ENCODE results near the gene DCLK1.

DCLK1 gene

DNA sequence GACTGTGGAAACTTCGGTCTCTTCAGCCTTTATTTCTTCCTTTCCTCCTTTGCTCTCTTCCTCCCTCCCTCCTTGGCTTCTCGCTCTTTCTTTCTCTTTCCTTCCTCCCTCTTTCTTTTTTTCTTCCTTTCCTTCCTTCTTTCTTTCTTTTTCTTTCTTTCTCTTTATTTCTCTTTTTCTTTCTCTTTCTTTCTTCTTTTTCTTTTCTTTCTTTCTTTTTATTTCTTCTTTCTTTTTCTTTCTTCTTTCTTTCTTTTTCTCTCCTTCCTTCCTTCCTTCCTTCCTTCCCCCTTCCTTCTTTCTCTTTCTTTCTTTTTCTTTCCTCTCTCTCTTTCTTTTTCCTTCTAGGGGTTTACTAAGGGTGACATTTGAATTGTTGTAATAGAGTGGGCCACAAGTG is 364.5 kb downstream of the DCLK1 start:
- H3K36me3 ChIP-seq (ENCODE audit: insufficient read depth, low read length), result no peaks in the 10 kb centered on the region
- no peak overlapping the region for H2AFZ ChIP-seq (ENCODE audit: low read depth, low read length)
- no peak overlapping the region for H3K4me3 ChIP-seq (ENCODE audit: low read length)
- peaks cover 2% of the 10 kb centered on the region for H3K4me1 ChIP-seq (ENCODE audit: insufficient read depth, low read length)
- no peaks in the 10 kb centered on the region for H3K9me3 ChIP-seq (ENCODE audit: low read length)
- no peaks in the 10 kb centered on the region for H3K27me3 ChIP-seq (ENCODE audit: insufficient read depth, low read length)

DNA sequence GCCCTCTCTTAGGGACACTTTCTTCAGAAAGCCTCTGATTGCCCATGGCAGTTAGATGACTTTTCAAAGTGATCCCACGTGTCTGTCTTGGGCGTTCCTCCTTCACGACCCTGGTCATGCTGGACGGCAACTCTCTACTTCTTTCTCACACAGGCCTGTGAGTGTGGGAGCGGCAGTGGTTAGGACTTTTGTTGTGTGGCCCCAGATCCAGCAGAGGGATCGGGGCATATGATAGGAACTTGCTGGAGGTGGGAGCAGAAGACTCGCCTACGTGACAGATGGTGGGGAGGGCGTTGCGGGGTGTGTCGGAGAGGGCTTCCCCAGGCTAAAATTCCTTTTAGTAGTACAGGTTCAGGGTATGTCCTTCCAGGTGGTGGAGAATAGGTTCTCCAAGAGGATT is 365.2 kb downstream of the DCLK1 start:
- no peak overlapping the region for H3K4me3 ChIP-seq (ENCODE audit: low read length)
- H3K36me3 ChIP-seq (ENCODE audit: insufficient read depth, low read length), result no peaks in the 10 kb centered on the region
- no peaks in the 10 kb centered on the region for H3K27me3 ChIP-seq (ENCODE audit: insufficient read depth, low read length)
- no peak overlapping the region for H2AFZ ChIP-seq (ENCODE audit: low read depth, low read length)
- no peaks in the 10 kb centered on the region for H3K4me1 ChIP-seq (ENCODE audit: insufficient read depth, low read length)
- H3K9me3 ChIP-seq (ENCODE audit: low read length), result no peaks in the 10 kb centered on the region

- no peaks in the 10 kb centered on the region for H3K9me3 ChIP-seq (ENCODE audit: low read length)
- no peak overlapping the region for H2AFZ ChIP-seq (ENCODE audit: low read depth, low read length)
- H3K36me3 ChIP-seq (ENCODE audit: insufficient read depth, low read length), result no peaks in the 10 kb centered on the region
- H3K4me3 ChIP-seq (ENCODE audit: low read length), result no peak overlapping the region
- H3K4me1 ChIP-seq (ENCODE audit: insufficient read depth, low read length), result no peaks in the 10 kb centered on the region
- H3K27me3 ChIP-seq (ENCODE audit: insufficient read depth, low read length), result no peaks in the 10 kb centered on the region
Observed at GRCh38 chr13:35765366-35765765, 365.8 kb downstream of the DCLK1 start.

- Histone ChIP-seq H2AFZ (ENCODE audit: low read depth, low read length) (no peak overlapping the region), H3K4me1 (ENCODE audit: insufficient read depth, low read length) (no peaks in the 10 kb centered on the region), H3K36me3 (ENCODE audit: insufficient read depth, low read length) (no peaks in the 10 kb centered on the region), H3K4me3 (ENCODE audit: low read length) (no peak overlapping the region), H3K27me3 (ENCODE audit: insufficient read depth, low read length) (no peaks in the 10 kb centered on the region), H3K9me3 (ENCODE audit: low read length) (no peaks in the 10 kb centered on the region)
Observed at GRCh38 chr13:35764326-35765015, 366.7 kb downstream of the DCLK1 start.

DNA sequence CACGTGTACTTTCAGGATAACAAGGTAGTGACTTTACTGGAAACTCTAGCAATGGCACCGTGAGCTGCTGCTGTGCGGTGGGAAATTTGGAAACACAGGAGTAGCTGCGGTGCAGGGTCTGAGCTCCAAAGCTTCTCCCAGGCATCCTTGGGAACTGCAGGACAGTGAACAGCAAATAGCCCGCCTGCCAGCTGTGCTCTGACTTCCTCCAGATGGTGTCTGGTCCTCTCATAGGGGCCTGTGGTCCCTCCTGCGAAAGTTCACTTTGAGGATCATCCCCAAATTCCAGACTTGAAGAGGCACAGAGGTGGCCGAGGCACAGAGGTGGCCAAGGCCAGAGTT is 367.4 kb downstream of the DCLK1 start:
- no peaks in the 10 kb centered on the region for H3K36me3 ChIP-seq (ENCODE audit: insufficient read depth, low read length)
- H3K27me3 ChIP-seq (ENCODE audit: insufficient read depth, low read length), result no peaks in the 10 kb centered on the region
- no peak overlapping the region for H2AFZ ChIP-seq (ENCODE audit: low read depth, low read length)
- no peak overlapping the region for H3K4me3 ChIP-seq (ENCODE audit: low read length)
- H3K9me3 ChIP-seq (ENCODE audit: low read length), result no peaks in the 10 kb centered on the region
- no peaks in the 10 kb centered on the region for H3K4me1 ChIP-seq (ENCODE audit: insufficient read depth, low read length)

DNA sequence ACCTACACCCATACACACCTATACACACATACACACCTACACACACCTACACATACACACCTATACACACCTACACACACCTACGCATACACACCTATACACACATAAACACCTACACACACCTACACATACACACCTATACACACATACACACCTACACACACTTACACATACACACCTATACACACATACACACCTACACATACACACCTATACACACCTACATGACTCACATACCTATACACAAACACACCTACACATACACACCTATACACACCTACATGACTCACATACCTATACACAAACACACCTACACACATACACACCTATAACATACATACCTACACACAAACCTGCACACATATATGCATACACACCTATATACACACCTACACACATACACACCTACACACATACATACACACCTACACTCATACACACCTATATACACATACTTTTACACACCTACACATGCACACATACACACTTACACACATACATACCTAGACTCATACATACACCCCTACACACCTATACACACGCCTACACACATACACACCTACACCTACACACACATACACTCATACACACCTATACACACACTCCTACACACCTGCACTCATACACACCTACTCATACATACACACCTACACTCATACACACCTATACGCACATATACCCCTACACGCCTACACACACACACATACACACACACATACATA is 368.0 kb downstream of the DCLK1 start:
- Histone ChIP-seq H3K9me3 (ENCODE audit: low read length) (no peaks in the 10 kb centered on the region), H3K4me1 (ENCODE audit: insufficient read depth, low read length) (no peaks in the 10 kb centered on the region), H2AFZ (ENCODE audit: low read depth, low read length) (no peak overlapping the region), H3K36me3 (ENCODE audit: insufficient read depth, low read length) (no peaks in the 10 kb centered on the region), H3K27me3 (ENCODE audit: insufficient read depth, low read length) (no peaks in the 10 kb centered on the region), H3K4me3 (ENCODE audit: low read length) (no peak overlapping the region)

GRCh38 chr13:35761440-35762252 is 369.5 kb downstream of the DCLK1 start:
- H3K9me3 ChIP-seq (ENCODE audit: low read length), result no peaks in the 10 kb centered on the region
- H3K27me3 ChIP-seq (ENCODE audit: insufficient read depth, low read length), result no peaks in the 10 kb centered on the region
- H3K4me1 ChIP-seq (ENCODE audit: insufficient read depth, low read length), result no peaks in the 10 kb centered on the region
- no peaks in the 10 kb centered on the region for H3K36me3 ChIP-seq (ENCODE audit: insufficient read depth, low read length)
- H3K4me3 ChIP-seq (ENCODE audit: low read length), result no peak overlapping the region
- H2AFZ ChIP-seq (ENCODE audit: low read depth, low read length), result no peak overlapping the region

- Histone ChIP-seq H3K4me1 (ENCODE audit: insufficient read depth, low read length) (no peaks in the 10 kb centered on the region), H3K9me3 (ENCODE audit: low read length) (no peaks in the 10 kb centered on the region), H3K4me3 (ENCODE audit: low read length) (no peak overlapping the region), H3K27me3 (ENCODE audit: insufficient read depth, low read length) (no peaks in the 10 kb centered on the region), H2AFZ (ENCODE audit: low read depth, low read length) (no peak overlapping the region), H3K36me3 (ENCODE audit: insufficient read depth, low read length) (no peaks in the 10 kb centered on the region)
Observed at GRCh38 chr13:35760735-35761281, 370.4 kb downstream of the DCLK1 start.

GRCh38 chr13:35747594-35747993 is 383.6 kb downstream of the DCLK1 start:
- Histone ChIP-seq H3K27me3 (ENCODE audit: insufficient read depth, low read length) (no peaks in the 10 kb centered on the region), H3K9me3 (ENCODE audit: low read length) (no peaks in the 10 kb centered on the region), H3K36me3 (ENCODE audit: insufficient read depth, low read length) (no peaks in the 10 kb centered on the region), H3K4me1 (ENCODE audit: insufficient read depth, low read length) (no peaks in the 10 kb centered on the region), H3K4me3 (ENCODE audit: low read length) (no peak overlapping the region), H2AFZ (ENCODE audit: low read depth, low read length) (no peak overlapping the region)

- Histone ChIP-seq H3K36me3 (ENCODE audit: insufficient read depth, low read length) (no peaks in the 10 kb centered on the region), H3K4me3 (ENCODE audit: low read length) (no peak overlapping the region), H3K4me1 (ENCODE audit: insufficient read depth, low read length) (no peaks in the 10 kb centered on the region), H3K9me3 (ENCODE audit: low read length) (no peaks in the 10 kb centered on the region), H2AFZ (ENCODE audit: low read depth, low read length) (no peak overlapping the region), H3K27me3 (ENCODE audit: insufficient read depth, low read length) (no peaks in the 10 kb centered on the region)
Observed at GRCh38 chr13:35744566-35745178, 386.5 kb downstream of the DCLK1 start.

- Histone ChIP-seq H3K4me3 (ENCODE audit: low read length) (no peak overlapping the region), H3K9me3 (ENCODE audit: low read length) (no peaks in the 10 kb centered on the region), H3K4me1 (ENCODE audit: insufficient read depth, low read length) (no peaks in the 10 kb centered on the region), H3K27me3 (ENCODE audit: insufficient read depth, low read length) (no peaks in the 10 kb centered on the region), H3K36me3 (ENCODE audit: insufficient read depth, low read length) (no peaks in the 10 kb centered on the region), H2AFZ (ENCODE audit: low read depth, low read length) (no peak overlapping the region)
Observed at GRCh38 chr13:35744144-35744543, 387.0 kb downstream of the DCLK1 start.

GRCh38 chr13:35743165-35743564 is 388.0 kb downstream of the DCLK1 start:
- Histone ChIP-seq H3K36me3 (ENCODE audit: insufficient read depth, low read length) (no peaks in the 10 kb centered on the region), H3K27me3 (ENCODE audit: insufficient read depth, low read length) (no peaks in the 10 kb centered on the region), H3K4me3 (ENCODE audit: low read length) (no peak overlapping the region), H3K4me1 (ENCODE audit: insufficient read depth, low read length) (no peaks in the 10 kb centered on the region), H3K9me3 (ENCODE audit: low read length) (no peaks in the 10 kb centered on the region), H2AFZ (ENCODE audit: low read depth, low read length) (no peak overlapping the region)

DNA sequence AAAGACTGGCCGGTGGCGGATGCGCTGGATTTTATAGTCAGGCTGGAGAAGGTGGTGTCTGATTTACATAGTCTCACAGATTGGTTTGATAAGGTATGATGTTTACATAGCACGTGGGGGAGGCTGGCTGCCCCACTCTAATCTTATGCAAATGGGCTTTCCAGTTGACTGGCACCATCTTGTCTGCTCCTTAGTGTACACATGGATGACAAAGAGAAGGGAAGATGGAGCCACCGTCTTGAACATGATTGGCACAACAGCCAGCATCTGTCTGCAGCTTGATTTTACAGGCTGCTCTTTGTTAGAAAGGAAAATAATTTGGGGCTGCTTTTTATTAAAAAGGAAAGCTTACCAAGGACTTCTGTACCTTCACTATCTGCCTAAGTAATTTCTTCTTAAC is 389.5 kb downstream of the DCLK1 start:
- Histone ChIP-seq H3K36me3 (ENCODE audit: insufficient read depth, low read length) (no peaks in the 10 kb centered on the region), H3K9me3 (ENCODE audit: low read length) (no peaks in the 10 kb centered on the region), H3K4me3 (ENCODE audit: low read length) (no peak overlapping the region), H3K4me1 (ENCODE audit: insufficient read depth, low read length) (peaks cover 2% of the 10 kb centered on the region), H3K27me3 (ENCODE audit: insufficient read depth, low read length) (no peaks in the 10 kb centered on the region), H2AFZ (ENCODE audit: low read depth, low read length) (no peak overlapping the region)
